GM18907 (cell line): ENCODE results near the gene SLC25A25.

Experiments
- ATAC-seq: cut with Tn5 transposase; IDR thresholded peaks from one replicate; pipeline ENCODE4 v1.9.1; 2021; ENCODE audit warnings: mild to moderate bottlenecking, moderate library complexity; ENCODE audit not compliant: unreplicated experiment

Gene SLC25A25

GRCh38 chr9:128072144-128073021 is 4.4 kb downstream of the SLC25A25 start:
- no peak for ATAC-seq

- ATAC-seq = no peak
Measured at GRCh38 chr9:128073253-128073886, 5.3 kb downstream of the SLC25A25 start.

GRCh38 chr9:128077847-128078503 is 9.9 kb downstream of the SLC25A25 start:
- no peak for ATAC-seq

- ATAC-seq = no peak
Measured at GRCh38 chr9:128078504-128079434, 10.7 kb downstream of the SLC25A25 start.

- no peak for ATAC-seq
Measured at GRCh38 chr9:128080206-128080605, 12.2 kb downstream of the SLC25A25 start.

GRCh38 chr9:128081056-128081455 is 13.0 kb downstream of the SLC25A25 start:
- ATAC-seq = no peak

GRCh38 chr9:128082151-128082550 is 14.1 kb downstream of the SLC25A25 start:
- ATAC-seq = no peak

- ATAC-seq = no peak
Measured at GRCh38 chr9:128084746-128085145, 16.7 kb downstream of the SLC25A25 start.

- no peak for ATAC-seq
Measured at GRCh38 chr9:128085943-128086342, 17.9 kb downstream of the SLC25A25 start.

- ATAC-seq = no peak
Measured at GRCh38 chr9:128087262-128087661, 19.2 kb downstream of the SLC25A25 start.

- no peak for ATAC-seq
Measured at GRCh38 chr9:128088253-128088945, 20.4 kb downstream of the SLC25A25 start.

GRCh38 chr9:128089299-128089698 is 21.3 kb downstream of the SLC25A25 start:
- ATAC-seq = no peak

- ATAC-seq = no peak
Measured at GRCh38 chr9:128091144-128091543, 23.1 kb downstream of the SLC25A25 start.

- no peak for ATAC-seq
Measured at GRCh38 chr9:128091571-128091970, 23.5 kb downstream of the SLC25A25 start.

GRCh38 chr9:128092199-128092977 is 24.4 kb downstream of the SLC25A25 start:
- ATAC-seq = no peak

- ATAC-seq = no peak
Measured at GRCh38 chr9:128093011-128093410, 25.0 kb downstream of the SLC25A25 start.

- ATAC-seq = peak; percentile 76
Measured at GRCh38 chr9:128094166-128094949, 26.3 kb downstream of the SLC25A25 start.

GRCh38 chr9:128094950-128095544 is 27.0 kb downstream of the SLC25A25 start:
- no peak for ATAC-seq
